Stimulated activated CD8-positive, alpha-beta memory T cell treated with anti-CD3 and anti-CD28 coated beads, Interleukin-12 subunit alpha, Interleukin-12 subunit beta, amount 100 ng/mL, for 24 hours (primary cell): ENCODE results near the gene ADCY10.
A peak's percentile ranks its signal among the peaks of the same experiment; 100 is the strongest.
"Not testable (repeated sequence)": the region's sequence is repeated elsewhere in the genome, so short reads cannot be mapped to it uniquely, and the experiment has no call there.

Experiments
- DNase-seq: peaks from one replicate; pipeline ENCODE4 v3.0.0-alpha.2; 2020; ENCODE audit errors: extremely low read depth

Gene ADCY10, protein sequence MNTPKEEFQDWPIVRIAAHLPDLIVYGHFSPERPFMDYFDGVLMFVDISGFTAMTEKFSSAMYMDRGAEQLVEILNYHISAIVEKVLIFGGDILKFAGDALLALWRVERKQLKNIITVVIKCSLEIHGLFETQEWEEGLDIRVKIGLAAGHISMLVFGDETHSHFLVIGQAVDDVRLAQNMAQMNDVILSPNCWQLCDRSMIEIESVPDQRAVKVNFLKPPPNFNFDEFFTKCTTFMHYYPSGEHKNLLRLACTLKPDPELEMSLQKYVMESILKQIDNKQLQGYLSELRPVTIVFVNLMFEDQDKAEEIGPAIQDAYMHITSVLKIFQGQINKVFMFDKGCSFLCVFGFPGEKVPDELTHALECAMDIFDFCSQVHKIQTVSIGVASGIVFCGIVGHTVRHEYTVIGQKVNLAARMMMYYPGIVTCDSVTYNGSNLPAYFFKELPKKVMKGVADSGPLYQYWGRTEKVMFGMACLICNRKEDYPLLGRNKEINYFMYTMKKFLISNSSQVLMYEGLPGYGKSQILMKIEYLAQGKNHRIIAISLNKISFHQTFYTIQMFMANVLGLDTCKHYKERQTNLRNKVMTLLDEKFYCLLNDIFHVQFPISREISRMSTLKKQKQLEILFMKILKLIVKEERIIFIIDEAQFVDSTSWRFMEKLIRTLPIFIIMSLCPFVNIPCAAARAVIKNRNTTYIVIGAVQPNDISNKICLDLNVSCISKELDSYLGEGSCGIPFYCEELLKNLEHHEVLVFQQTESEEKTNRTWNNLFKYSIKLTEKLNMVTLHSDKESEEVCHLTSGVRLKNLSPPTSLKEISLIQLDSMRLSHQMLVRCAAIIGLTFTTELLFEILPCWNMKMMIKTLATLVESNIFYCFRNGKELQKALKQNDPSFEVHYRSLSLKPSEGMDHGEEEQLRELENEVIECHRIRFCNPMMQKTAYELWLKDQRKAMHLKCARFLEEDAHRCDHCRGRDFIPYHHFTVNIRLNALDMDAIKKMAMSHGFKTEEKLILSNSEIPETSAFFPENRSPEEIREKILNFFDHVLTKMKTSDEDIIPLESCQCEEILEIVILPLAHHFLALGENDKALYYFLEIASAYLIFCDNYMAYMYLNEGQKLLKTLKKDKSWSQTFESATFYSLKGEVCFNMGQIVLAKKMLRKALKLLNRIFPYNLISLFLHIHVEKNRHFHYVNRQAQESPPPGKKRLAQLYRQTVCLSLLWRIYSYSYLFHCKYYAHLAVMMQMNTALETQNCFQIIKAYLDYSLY (N-terminal part only)

GRCh38 chr1:167913895-167914496, at the start of gene ADCY10:
TSS of gene ADCY10 (minus strand) at chr1:167914134. CDS start at chr1:167905140, 8,994 bp downstream.
- DNase-seq = no peak

- DNase-seq = no peak
Observed at GRCh38 chr1:167957710-167958109, 43.8 kb upstream of the ADCY10 start.

- DNase-seq = no peak
Observed at GRCh38 chr1:167955915-167956314, 42.0 kb upstream of the ADCY10 start.

GRCh38 chr1:167950569-167950968, 36.6 kb upstream of the ADCY10 start:
- no peak for DNase-seq

DNA sequence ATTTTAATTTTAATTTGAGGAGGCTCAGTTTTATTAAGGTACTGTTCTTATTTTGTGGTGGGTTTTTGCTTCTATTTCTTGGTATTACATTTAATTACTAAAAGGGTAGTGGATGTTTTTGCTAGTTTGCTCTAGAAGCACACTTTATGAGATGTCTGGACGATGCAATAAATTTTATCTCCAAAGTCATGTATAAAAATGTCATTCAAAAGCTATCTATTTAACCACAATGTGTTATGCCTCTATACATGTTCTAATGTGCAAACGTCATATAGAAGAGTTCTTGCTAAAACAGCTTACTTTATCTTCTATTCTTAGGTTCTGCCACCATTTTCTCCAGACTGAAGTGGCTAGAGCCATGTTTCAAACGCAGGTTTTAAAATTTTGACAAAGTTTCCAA, 35.9 kb upstream of the ADCY10 start:
- DNase-seq = no peak

DNA sequence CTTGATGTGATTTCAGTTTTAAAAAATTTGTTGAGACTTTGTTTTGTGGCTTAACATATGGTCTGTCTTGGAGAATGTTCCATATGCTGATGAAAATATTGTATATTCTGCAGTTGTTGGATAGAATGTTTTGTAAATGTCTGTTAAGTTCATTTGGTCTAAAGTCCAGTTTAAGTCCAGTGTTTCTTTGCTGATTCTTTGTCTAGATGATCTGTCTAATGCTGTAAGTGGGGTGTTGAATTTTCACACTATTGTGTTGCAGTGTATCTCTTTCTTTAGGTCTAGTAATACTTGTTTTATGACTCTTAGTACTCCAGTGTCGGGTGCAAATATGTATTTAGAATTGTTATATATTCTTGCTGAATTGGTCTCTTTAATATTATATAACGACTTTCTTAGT, 33.8 kb upstream of the ADCY10 start:
- no peak for DNase-seq

- DNase-seq = no peak
Observed at GRCh38 chr1:167943541-167943940, 29.6 kb upstream of the ADCY10 start.

DNA sequence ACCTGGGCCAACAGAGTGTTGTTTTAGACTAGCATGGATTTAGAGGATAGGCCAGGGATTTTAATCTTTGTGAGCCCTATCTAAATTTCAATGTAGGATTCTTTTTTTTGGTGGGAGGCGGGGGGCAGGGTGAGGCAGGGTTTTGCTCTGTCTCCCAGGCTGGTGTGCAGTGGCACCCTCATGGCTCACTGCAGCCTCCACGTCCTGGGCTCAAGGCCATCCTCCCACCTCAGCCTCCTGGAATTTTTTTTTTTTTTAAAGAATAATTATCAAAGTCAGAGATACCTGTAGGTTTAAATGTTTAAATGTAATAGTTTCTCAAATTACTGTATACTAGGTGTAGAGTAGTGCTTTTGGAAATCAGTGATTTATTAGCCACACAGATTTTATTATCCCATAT, 26.3 kb upstream of the ADCY10 start:
- no peak for DNase-seq

DNA sequence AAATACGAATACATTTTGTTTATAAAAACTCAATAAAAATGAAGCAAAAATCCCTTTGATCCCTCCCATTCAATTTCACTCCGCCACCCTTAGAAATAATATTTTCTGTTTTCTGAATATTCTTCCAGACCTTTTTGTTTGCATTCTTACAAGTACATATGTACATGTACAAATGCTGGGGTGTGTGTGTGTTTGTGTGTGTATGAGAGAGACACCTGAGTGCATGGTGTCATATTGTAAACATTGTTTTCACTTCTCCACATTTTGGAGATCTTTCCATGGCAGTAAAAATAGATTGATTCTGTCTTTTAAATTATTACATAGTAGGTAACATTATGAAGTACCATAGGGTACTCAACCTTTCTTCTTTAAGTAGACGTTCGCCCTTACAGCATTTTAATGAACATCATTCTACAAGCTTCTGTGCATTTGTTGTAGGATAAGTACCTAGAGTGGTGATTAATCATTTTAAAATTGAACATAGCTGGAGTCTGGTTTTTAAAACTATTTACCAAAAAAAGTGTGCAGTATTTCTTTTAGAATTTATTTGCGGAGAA, 24.2 kb upstream of the ADCY10 start:
- no peak for DNase-seq

GRCh38 chr1:167937709-167938010, 23.7 kb upstream of the ADCY10 start:
- no peak for DNase-seq

GRCh38 chr1:167936930-167937708, 23.2 kb upstream of the ADCY10 start, which contains the start of gene MPC2:
TSS of gene MPC2 (minus strand) at chr1:167937072. CDS start at chr1:167935841, 1,231 bp downstream.
- no peak for DNase-seq

DNA sequence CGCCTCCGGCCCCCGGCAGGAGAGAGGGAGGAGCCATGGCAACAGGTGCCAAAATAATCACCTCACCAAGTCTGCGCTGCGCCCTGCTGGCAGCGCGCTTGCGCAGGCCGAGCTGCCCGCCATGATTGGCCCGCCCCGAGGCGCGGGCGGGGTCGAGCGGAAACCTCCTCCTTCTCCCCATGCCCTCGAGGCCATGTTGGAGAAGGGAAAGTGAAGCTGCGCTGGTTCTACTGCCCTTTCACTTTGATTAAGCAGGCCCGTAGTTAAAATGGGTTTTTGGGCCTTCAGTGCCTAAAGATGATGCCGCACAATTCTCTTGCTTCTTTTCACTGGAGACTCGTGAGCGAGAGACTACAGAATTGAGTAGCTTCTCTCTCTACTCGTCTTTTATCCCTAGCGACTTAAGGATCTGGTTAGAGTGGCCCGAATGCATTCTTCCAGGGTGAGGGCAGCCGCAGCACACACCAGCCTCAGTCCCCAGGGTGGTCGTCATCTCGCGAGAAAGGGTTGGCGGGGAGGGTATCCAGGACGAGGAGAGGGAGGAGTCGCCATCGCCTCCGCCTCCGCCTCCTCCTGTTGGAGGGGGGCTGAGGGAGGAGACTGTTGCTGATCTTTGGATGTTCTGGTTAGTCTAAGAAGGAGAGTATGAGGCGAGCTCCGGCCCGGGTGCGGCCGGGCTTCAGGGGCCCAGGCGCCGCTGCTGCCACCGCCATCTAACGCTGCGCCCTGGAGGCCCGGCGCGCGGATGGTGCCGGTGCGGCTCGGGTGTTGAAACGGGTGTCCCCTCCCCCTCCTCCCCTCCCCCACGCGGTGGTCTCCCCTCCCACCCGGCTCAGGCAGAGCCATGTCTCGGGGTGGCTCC, 22.4 kb upstream of the ADCY10 start, which contains the start of gene DCAF6:
DCAF6 (plus strand) TSS at position 616 of the 862 bp plus-strand sequence; CDS start at position 845, 229 bp downstream.
- peak; percentile 87 for DNase-seq

DNA sequence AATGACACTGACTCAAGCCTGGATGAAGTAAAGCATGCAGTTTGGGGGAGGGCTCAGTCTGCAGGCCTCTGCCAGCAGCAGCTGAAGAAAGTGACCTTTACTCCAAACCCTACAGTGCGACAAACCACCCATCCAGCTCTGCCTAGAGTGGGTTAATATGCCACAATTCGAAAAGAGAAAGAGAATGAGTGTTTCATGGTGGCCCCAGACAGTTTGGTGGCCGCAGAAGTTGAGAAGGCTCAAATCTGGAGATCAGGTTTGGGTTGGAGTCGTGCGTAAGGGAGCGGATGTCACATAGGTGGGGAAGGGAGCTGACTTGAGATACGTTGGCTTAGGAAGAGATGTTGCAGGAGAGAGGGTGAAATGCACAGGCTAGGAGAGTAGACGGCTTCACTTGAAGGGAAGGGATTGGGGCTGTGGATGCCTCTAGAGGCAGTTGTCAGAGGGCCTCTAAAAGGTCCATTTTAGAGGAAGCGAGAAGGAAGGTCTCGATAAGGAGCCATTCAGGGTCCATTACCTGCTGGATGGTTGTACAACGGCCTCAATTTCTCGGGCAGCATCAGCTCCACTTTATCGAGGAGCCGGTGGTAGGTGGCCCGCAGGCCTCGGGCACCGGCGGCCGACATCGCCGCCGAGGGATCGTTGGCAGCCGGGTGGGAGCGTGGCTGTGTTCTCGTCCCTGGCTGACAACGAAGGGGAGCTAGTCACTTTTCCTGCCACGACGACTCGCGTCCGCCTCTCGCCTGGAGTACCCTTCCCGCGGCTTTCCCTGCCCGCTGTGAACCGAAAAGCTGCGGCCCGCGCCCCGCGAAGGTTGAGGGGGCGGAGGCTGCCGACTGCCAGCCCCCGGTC, 21.5 kb upstream of the ADCY10 start:
- DNase-seq = no peak

GRCh38 chr1:167934426-167935215, 20.7 kb upstream of the ADCY10 start:
- no peak for DNase-seq

GRCh38 chr1:167933788-167934187, 19.9 kb upstream of the ADCY10 start:
- DNase-seq = no peak

- no peak for DNase-seq
Observed at GRCh38 chr1:167929725-167930124, 15.8 kb upstream of the ADCY10 start.

DNA sequence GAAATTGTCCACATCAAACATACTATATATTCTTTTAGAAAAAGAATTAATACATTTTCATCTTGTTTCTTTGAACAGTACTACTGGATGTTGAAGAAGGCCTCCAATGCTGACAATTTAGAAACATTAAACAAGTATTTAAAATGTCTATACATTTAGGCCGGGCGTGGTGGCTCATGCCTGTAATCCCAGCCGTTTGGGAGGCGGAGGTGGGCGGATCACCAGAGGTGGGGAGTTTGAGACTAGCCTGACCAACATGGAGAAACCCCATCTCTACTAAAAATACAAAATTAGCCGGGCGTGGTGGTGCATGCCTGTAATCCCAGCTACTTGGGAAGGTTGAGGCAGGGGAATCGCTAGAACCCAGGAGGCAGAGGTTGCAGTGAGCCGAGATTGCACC, 15.0 kb upstream of the ADCY10 start:
- DNase-seq = not testable (repeated sequence)

GRCh38 chr1:167928457-167928852, 14.5 kb upstream of the ADCY10 start:
- no peak for DNase-seq
